Measurements from ENCODE around the gene SRSF1.

Gene SRSF1

DNA sequence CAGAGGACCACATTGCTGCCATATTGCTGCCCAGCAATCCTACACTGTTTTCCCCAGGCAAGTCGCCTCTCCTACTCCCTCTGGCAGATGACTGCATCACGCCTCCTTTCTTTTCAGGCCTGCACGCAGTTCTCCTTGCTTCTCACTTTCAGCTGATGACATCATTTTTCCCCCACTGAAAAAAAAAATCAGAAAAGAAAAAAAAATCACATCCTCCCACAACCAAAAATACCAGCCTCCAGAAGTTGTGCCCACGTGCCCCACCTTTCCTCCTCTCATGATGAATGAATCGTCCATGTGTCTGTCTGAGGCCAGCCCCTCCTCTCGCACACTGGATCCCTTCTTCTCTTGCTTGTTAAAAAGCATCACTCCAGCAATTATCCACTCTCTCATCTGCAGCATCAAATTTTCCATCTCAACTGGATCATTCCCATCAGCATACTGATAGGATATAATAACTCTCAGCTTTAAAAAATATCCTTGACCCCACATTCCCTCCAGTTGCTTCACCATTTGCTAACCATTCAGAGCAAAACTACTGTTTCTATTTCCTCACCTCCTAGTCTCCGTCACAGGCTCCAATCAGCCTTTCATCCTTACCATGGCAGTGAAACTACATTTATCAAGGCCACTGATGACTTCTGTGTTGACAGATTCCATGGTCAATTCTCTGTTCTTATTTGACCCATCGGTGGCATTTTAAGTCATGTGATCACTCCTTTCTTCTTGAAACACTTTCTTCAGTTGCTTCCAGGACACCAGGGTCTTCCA, 46.1 kb upstream of the SRSF1 start:
- Histone ChIP-seq H3K36me3 (ENCODE audit: insufficient read depth, low read length) (no peaks in the 10 kb centered on the region), H3K27ac (ENCODE audit: low read length) (no peak overlapping the region), H3K4me3 (ENCODE audit: low read depth in 1 of 2, low read length in 2 of 2) (no peak overlapping the region), H3K79me2 (ENCODE audit: insufficient read depth, low read length) (no peaks in the 10 kb centered on the region), H3K27me3 (ENCODE audit: insufficient read depth, low read length, poor library complexity) (peaks cover 21% of the 10 kb centered on the region), H2AFZ (ENCODE audit: low read depth, low read length) (no peak overlapping the region), H3K9me3 (ENCODE audit: insufficient read depth, low read length, severe bottlenecking) (no peaks in the 10 kb centered on the region), H3K4me2 (ENCODE audit: insufficient read depth, low read length) (no peak overlapping the region), H3K4me1 (ENCODE audit: insufficient read depth, low read length) (no peaks in the 10 kb centered on the region), H3K9ac (ENCODE audit: low read depth, low read length) (no peak overlapping the region), H4K20me1 (ENCODE audit: insufficient read depth, low read length) (no peaks in the 10 kb centered on the region)
- TF ChIP-seq EZH2 (IDR thresholded peaks at IDR 0.05; ENCODE audit: borderline replicate concordance, low read depth, low read length, severe bottlenecking) (no peak), CTCF (IDR thresholded peaks at IDR 0.05; ENCODE audit: borderline replicate concordance, extremely low read depth, low read length, poor library complexity, severe bottlenecking) (no peak)
- ATAC-seq (ENCODE audit: insufficient read depth, low read depth) (no peak), DNase-seq (no peak)

GRCh38 chr17:58052407-58052806, 45.4 kb upstream of the SRSF1 start:
- Histone ChIP-seq H3K9me3 (ENCODE audit: insufficient read depth, low read length, severe bottlenecking) (no peaks in the 10 kb centered on the region), H3K9ac (ENCODE audit: low read depth, low read length) (no peak overlapping the region), H3K27me3 (ENCODE audit: insufficient read depth, low read length, poor library complexity) (peaks cover 25% of the 10 kb centered on the region), H3K4me1 (ENCODE audit: insufficient read depth, low read length) (no peaks in the 10 kb centered on the region), H3K36me3 (ENCODE audit: insufficient read depth, low read length) (no peaks in the 10 kb centered on the region), H3K4me3 (ENCODE audit: low read depth in 1 of 2, low read length in 2 of 2) (no peak overlapping the region), H2AFZ (ENCODE audit: low read depth, low read length) (no peak overlapping the region), H3K27ac (ENCODE audit: low read length) (no peak overlapping the region), H3K4me2 (ENCODE audit: insufficient read depth, low read length) (no peak overlapping the region), H4K20me1 (ENCODE audit: insufficient read depth, low read length) (no peaks in the 10 kb centered on the region), H3K79me2 (ENCODE audit: insufficient read depth, low read length) (no peaks in the 10 kb centered on the region)
- TF ChIP-seq EZH2 (IDR thresholded peaks at IDR 0.05; ENCODE audit: borderline replicate concordance, low read depth, low read length, severe bottlenecking): no peak
- TF ChIP-seq CTCF (IDR thresholded peaks at IDR 0.05; ENCODE audit: borderline replicate concordance, extremely low read depth, low read length, poor library complexity, severe bottlenecking): no peak
- no peak for DNase-seq
- ATAC-seq (ENCODE audit: insufficient read depth, low read depth): no peak

DNA sequence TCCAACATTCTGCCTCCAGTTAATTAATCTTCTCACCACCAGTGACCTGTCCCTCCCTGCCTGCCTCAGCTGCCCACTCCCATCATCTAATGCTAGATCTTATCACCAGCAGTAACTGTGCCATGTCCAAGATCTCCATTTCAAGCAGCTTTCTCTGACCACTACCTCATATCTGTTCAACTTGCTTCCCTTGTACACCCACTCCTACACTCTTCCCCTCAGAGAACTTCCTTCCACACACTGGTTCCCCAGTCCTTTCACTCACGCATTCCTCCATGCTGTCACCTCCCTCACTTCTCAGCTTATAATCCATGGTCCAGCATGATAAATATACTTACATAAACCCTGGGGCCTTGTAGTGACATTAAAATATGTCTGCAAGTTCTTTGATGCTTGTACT, 44.4 kb upstream of the SRSF1 start:
- Histone ChIP-seq H3K9me3 (ENCODE audit: insufficient read depth, low read length, severe bottlenecking) (no peaks in the 10 kb centered on the region), H3K4me2 (ENCODE audit: insufficient read depth, low read length) (no peak overlapping the region), H3K27ac (ENCODE audit: low read length) (no peak overlapping the region), H3K9ac (ENCODE audit: low read depth, low read length) (no peak overlapping the region), H3K4me3 (ENCODE audit: low read depth in 1 of 2, low read length in 2 of 2) (no peak overlapping the region), H4K20me1 (ENCODE audit: insufficient read depth, low read length) (no peaks in the 10 kb centered on the region), H2AFZ (ENCODE audit: low read depth, low read length) (no peak overlapping the region), H3K36me3 (ENCODE audit: insufficient read depth, low read length) (no peaks in the 10 kb centered on the region), H3K4me1 (ENCODE audit: insufficient read depth, low read length) (no peaks in the 10 kb centered on the region), H3K79me2 (ENCODE audit: insufficient read depth, low read length) (no peaks in the 10 kb centered on the region), H3K27me3 (ENCODE audit: insufficient read depth, low read length, poor library complexity) (peaks cover 23% of the 10 kb centered on the region)
- no peak for TF ChIP-seq EZH2 (IDR thresholded peaks at IDR 0.05; ENCODE audit: borderline replicate concordance, low read depth, low read length, severe bottlenecking)
- no peak for TF ChIP-seq CTCF (IDR thresholded peaks at IDR 0.05; ENCODE audit: borderline replicate concordance, extremely low read depth, low read length, poor library complexity, severe bottlenecking)
- ATAC-seq (ENCODE audit: insufficient read depth, low read depth): no peak
- no peak for DNase-seq

Data from DND-41 (cell line).